ENCODE data around the gene MSRB3. TPM values are rescaled to one million over a fixed set of nuclear protein-coding genes. Genes with fewer than 3 reads are reported as not detected.

MSRB3 gene
- total RNA-seq, 3 donors from 2014 or later (not counting 1 experiment from before 2014, with no cell fraction given), result 2.4 to 3.4 (median 3.1) TPM

- H3K27ac ChIP-seq (ENCODE audit: low read length), result no peak overlapping the region
- intact Hi-C loops (cut with micrococcal nuclease), result no loop called here
- H3K27me3 ChIP-seq (ENCODE audit: control insufficient read depth, insufficient read depth, low read length), result no peaks in the 10 kb centered on the region
- H3K9me3 ChIP-seq (ENCODE audit: control insufficient read depth, insufficient read depth, low read length), result no peaks in the 10 kb centered on the region
- no CpG with 5 or more reads among the region's 1 CpG for WGBS (ENCODE audit: insufficient coverage)
- no peaks in the 10 kb centered on the region for H3K4me1 ChIP-seq (ENCODE audit: control insufficient read depth, insufficient read depth, low read length)
- H3K27me3 Mint-ChIP-seq (ENCODE audit: low read depth in 2 of 2), result peaks cover 0 to 2% of the 10 kb centered on the region in 2 donors
- no peak overlapping the region for H3K4me3 Mint-ChIP-seq
- ATAC-seq (no peak), DNase-seq (no peak)
- no peak overlapping the region for H3K27ac Mint-ChIP-seq
- H3K4me1 Mint-ChIP-seq, result peaks cover 7 to 9% of the 10 kb centered on the region in 2 donors
- no peaks in the 10 kb centered on the region for H3K36me3 ChIP-seq (ENCODE audit: control insufficient read depth, insufficient read depth, low read length)
- no peak for TF ChIP-seq CTCF (IDR thresholded peaks at IDR 0.05)
- no peaks in the 10 kb centered on the region for H3K36me3 Mint-ChIP-seq
- no peaks in the 10 kb centered on the region for H3K9me3 Mint-ChIP-seq
- H3K4me3 ChIP-seq (ENCODE audit: low read length), result no peak overlapping the region
Measured at GRCh38 chr12:65409726-65410125, 131.2 kb downstream of the MSRB3 start.

GRCh38 chr12:65411171-65411570, 132.7 kb downstream of the MSRB3 start:
- intact Hi-C loops (cut with micrococcal nuclease), result no loop called here
- WGBS (ENCODE audit: insufficient coverage), result 80% methylated on average over 1 of the region's 3 CpGs
- no peak for ATAC-seq

GRCh38 chr12:65414526-65414925, 136.0 kb downstream of the MSRB3 start:
- Histone ChIP-seq H3K36me3 (ENCODE audit: control insufficient read depth, insufficient read depth, low read length) (no peaks in the 10 kb centered on the region), H3K4me1 (ENCODE audit: control insufficient read depth, insufficient read depth, low read length) (no peaks in the 10 kb centered on the region), H3K4me3 (ENCODE audit: low read length) (no peak overlapping the region), H3K9me3 (ENCODE audit: control insufficient read depth, insufficient read depth, low read length) (no peaks in the 10 kb centered on the region), H3K27ac (ENCODE audit: low read length) (no peak overlapping the region), H3K27me3 (ENCODE audit: control insufficient read depth, insufficient read depth, low read length) (no peaks in the 10 kb centered on the region)
- DNase-seq (no peak), ATAC-seq (no peak)
- no peak for TF ChIP-seq CTCF (IDR thresholded peaks at IDR 0.05)
- WGBS (ENCODE audit: insufficient coverage), result 95% methylated on average over 4 of the region's 5 CpGs
- intact Hi-C loops (cut with micrococcal nuclease), result no loop called here
- H3K27ac Mint-ChIP-seq, result no peak overlapping the region
- H3K36me3 Mint-ChIP-seq, result no peaks in the 10 kb centered on the region
- peaks cover 7 to 9% of the 10 kb centered on the region in 2 donors for H3K4me1 Mint-ChIP-seq
- H3K4me3 Mint-ChIP-seq, result no peak overlapping the region
- H3K27me3 Mint-ChIP-seq (ENCODE audit: low read depth in 2 of 2), result no peaks in the 10 kb centered on the region
- H3K9me3 Mint-ChIP-seq, result no peaks in the 10 kb centered on the region

More at GRCh38 chr12:65411171-65411570, 132.7 kb downstream of the MSRB3 start:
- Histone ChIP-seq H3K9me3 (ENCODE audit: control insufficient read depth, insufficient read depth, low read length) (no peaks in the 10 kb centered on the region), H3K4me3 (ENCODE audit: low read length) (no peak overlapping the region), H3K27me3 (ENCODE audit: control insufficient read depth, insufficient read depth, low read length) (no peaks in the 10 kb centered on the region), H3K4me1 (ENCODE audit: control insufficient read depth, insufficient read depth, low read length) (no peaks in the 10 kb centered on the region), H3K27ac (ENCODE audit: low read length) (no peak overlapping the region), H3K36me3 (ENCODE audit: control insufficient read depth, insufficient read depth, low read length) (no peaks in the 10 kb centered on the region)
- DNase-seq, result no peak
- peaks cover 7 to 9% of the 10 kb centered on the region in 2 donors for H3K4me1 Mint-ChIP-seq
- H3K9me3 Mint-ChIP-seq, result no peaks in the 10 kb centered on the region
- TF ChIP-seq CTCF (IDR thresholded peaks at IDR 0.05), result no peak
- peaks cover 0 to 2% of the 10 kb centered on the region in 2 donors for H3K27me3 Mint-ChIP-seq (ENCODE audit: low read depth in 2 of 2)
- no peaks in the 10 kb centered on the region for H3K36me3 Mint-ChIP-seq
- no peak overlapping the region for H3K27ac Mint-ChIP-seq
- no peak overlapping the region for H3K4me3 Mint-ChIP-seq

- H3K4me3 Mint-ChIP-seq, result no peak overlapping the region
- H3K4me1 ChIP-seq (ENCODE audit: control insufficient read depth, insufficient read depth, low read length), result no peaks in the 10 kb centered on the region
- no peaks in the 10 kb centered on the region for H3K36me3 ChIP-seq (ENCODE audit: control insufficient read depth, insufficient read depth, low read length)
- ATAC-seq (no peak), DNase-seq (no peak)
- H3K4me3 ChIP-seq (ENCODE audit: low read length), result no peak overlapping the region
- intact Hi-C loops (cut with micrococcal nuclease), result no loop called here
- H3K27ac ChIP-seq (ENCODE audit: low read length), result no peak overlapping the region
- no peaks in the 10 kb centered on the region for H3K27me3 Mint-ChIP-seq (ENCODE audit: low read depth in 2 of 2)
- H3K9me3 ChIP-seq (ENCODE audit: control insufficient read depth, insufficient read depth, low read length), result no peaks in the 10 kb centered on the region
- H3K27ac Mint-ChIP-seq, result no peak overlapping the region
- peaks cover 3 to 4% of the 10 kb centered on the region in 2 donors for H3K9me3 Mint-ChIP-seq
- no peaks in the 10 kb centered on the region for H3K36me3 Mint-ChIP-seq
- no peaks in the 10 kb centered on the region for H3K27me3 ChIP-seq (ENCODE audit: control insufficient read depth, insufficient read depth, low read length)
- peaks cover 7 to 9% of the 10 kb centered on the region in 2 donors for H3K4me1 Mint-ChIP-seq
- TF ChIP-seq CTCF (IDR thresholded peaks at IDR 0.05), result no peak
Measured at GRCh38 chr12:65415826-65416225, 137.3 kb downstream of the MSRB3 start.

Data from natural killer cell (primary cell).